ENCODE measurements around the gene VPS4A.

Gene VPS4A

GRCh38 chr16:69324585-69325253, 13.6 kb downstream of the VPS4A start:
- Histone ChIP-seq H3K27me3 (no peaks in the 10 kb centered on the region), H3K36me3 (peaks cover 93% of the 10 kb centered on the region), H3K9me3 (no peaks in the 10 kb centered on the region), H4K20me1 (peaks cover 100% of the 10 kb centered on the region), H3K4me2 (peak overlapping the region; percentile 81), H3K9ac (peak overlapping the region; percentile 27), H3K4me1 (peaks cover 98% of the 10 kb centered on the region), H3K4me3 (no peak overlapping the region), H3K27ac (peak overlapping the region; percentile 55; the same call in 1 of the 2 replicates)
- no peak for TF ChIP-seq Cebpa-rat (IDR thresholded peaks at IDR 0.05)

GRCh38 chr16:69325784-69326171, 14.6 kb downstream of the VPS4A start:
- TF ChIP-seq Cebpa-rat (IDR thresholded peaks at IDR 0.05): no peak
- Histone ChIP-seq H3K27ac (peak overlapping the region; percentile 22), H3K9me3 (no peaks in the 10 kb centered on the region), H3K4me3 (0 out of 2 replicates have a peak overlapping the region, but pooled peaks have one; percentile 83), H3K9ac (0 out of 2 replicates have a peak overlapping the region, but pooled peaks have one; percentile 82), H4K20me1 (peaks cover 94% of the 10 kb centered on the region), H3K4me2 (peak overlapping the region; percentile 96), H3K36me3 (peaks cover 83% of the 10 kb centered on the region), H3K4me1 (peaks cover 88% of the 10 kb centered on the region), H3K27me3 (no peaks in the 10 kb centered on the region)

- H3K9me3 ChIP-seq: no peaks in the 10 kb centered on the region
- peak overlapping the region; percentile 72 for H3K27ac ChIP-seq
- H3K36me3 ChIP-seq: peaks cover 77% of the 10 kb centered on the region
- H3K9ac ChIP-seq: peak overlapping the region; percentile 82; the same call in 1 of the 2 replicates
- H3K4me3 ChIP-seq: peak overlapping the region; percentile 83; the same call in 1 of the 2 replicates
- peak overlapping the region; percentile 96 for H3K4me2 ChIP-seq
- no peaks in the 10 kb centered on the region for H3K27me3 ChIP-seq
- no peak for TF ChIP-seq Cebpa-rat (IDR thresholded peaks at IDR 0.05)
- peaks cover 89% of the 10 kb centered on the region for H4K20me1 ChIP-seq
- H3K4me1 ChIP-seq: peaks cover 88% of the 10 kb centered on the region
Measured at GRCh38 chr16:69326172-69326873, 15.2 kb downstream of the VPS4A start.

- H3K36me3 ChIP-seq: peaks cover 76% of the 10 kb centered on the region
- no peaks in the 10 kb centered on the region for H3K9me3 ChIP-seq
- H3K27me3 ChIP-seq: no peaks in the 10 kb centered on the region
- peaks cover 75% of the 10 kb centered on the region for H4K20me1 ChIP-seq
- peak overlapping the region; percentile 96 for H3K4me2 ChIP-seq
- H3K4me1 ChIP-seq: peaks cover 78% of the 10 kb centered on the region
- peak overlapping the region; percentile 72 for H3K27ac ChIP-seq
- no peak for TF ChIP-seq Cebpa-rat (IDR thresholded peaks at IDR 0.05)
- peak overlapping the region; percentile 82 for H3K9ac ChIP-seq
- H3K4me3 ChIP-seq: peak overlapping the region; percentile 83
Measured at GRCh38 chr16:69327585-69328310, 16.6 kb downstream of the VPS4A start.

GRCh38 chr16:69328854-69329316, 17.7 kb downstream of the VPS4A start:
- no peaks in the 10 kb centered on the region for H3K9me3 ChIP-seq
- H3K36me3 ChIP-seq: peaks cover 76% of the 10 kb centered on the region
- peak overlapping the region; percentile 96 for H3K4me2 ChIP-seq
- peak overlapping the region; percentile 83 for H3K4me3 ChIP-seq
- peak overlapping the region; percentile 84 for H3K27ac ChIP-seq
- peaks cover 63% of the 10 kb centered on the region for H4K20me1 ChIP-seq
- peaks cover 71% of the 10 kb centered on the region for H3K4me1 ChIP-seq
- H3K27me3 ChIP-seq: no peaks in the 10 kb centered on the region
- peak overlapping the region; percentile 82 for H3K9ac ChIP-seq
- TF ChIP-seq Cebpa-rat (IDR thresholded peaks at IDR 0.05): no peak

- Histone ChIP-seq H3K4me3 (peak overlapping the region; percentile 83), H3K4me2 (peak overlapping the region; percentile 96), H3K9ac (peak overlapping the region; percentile 82), H4K20me1 (peaks cover 56% of the 10 kb centered on the region), H3K4me1 (peaks cover 68% of the 10 kb centered on the region), H3K9me3 (no peaks in the 10 kb centered on the region), H3K27ac (peak overlapping the region; percentile 84), H3K27me3 (no peaks in the 10 kb centered on the region), H3K36me3 (peaks cover 76% of the 10 kb centered on the region)
- TF ChIP-seq Cebpa-rat (IDR thresholded peaks at IDR 0.05): no peak
Measured at GRCh38 chr16:69329369-69330285, 18.5 kb downstream of the VPS4A start.

GRCh38 chr16:69330286-69331109, 19.3 kb downstream of the VPS4A start, which contains the start of gene PDF:
Gene PDF, minus strand, starts transcription at chr16:69330588. Its CDS starts 18 bp downstream, at chr16:69330570.
- Histone ChIP-seq H3K9me3 (no peaks in the 10 kb centered on the region), H3K27me3 (no peaks in the 10 kb centered on the region), H3K4me2 (peak within 1 kb of the TSS; percentile 96), H3K4me1 (peaks cover 60% of the 10 kb centered on the region), H4K20me1 (peaks cover 47% of the 10 kb centered on the region), H3K4me3 (peak within 1 kb of the TSS; percentile 83), H3K36me3 (peaks cover 76% of the 10 kb centered on the region), H3K27ac (peak within 1 kb of the TSS; percentile 84), H3K9ac (peak within 1 kb of the TSS; percentile 82)
- no peak for TF ChIP-seq Cebpa-rat (IDR thresholded peaks at IDR 0.05)

- no peaks in the 10 kb centered on the region for H3K9me3 ChIP-seq
- TF ChIP-seq Cebpa-rat (IDR thresholded peaks at IDR 0.05): no peak
- H3K4me2 ChIP-seq: no peak overlapping the region
- no peak overlapping the region for H3K27ac ChIP-seq
- H4K20me1 ChIP-seq: peaks cover 5% of the 10 kb centered on the region
- no peak overlapping the region for H3K9ac ChIP-seq
- H3K4me3 ChIP-seq: no peak overlapping the region
- H3K4me1 ChIP-seq: peaks cover 39% of the 10 kb centered on the region
- peaks cover 56% of the 10 kb centered on the region for H3K36me3 ChIP-seq
- H3K27me3 ChIP-seq: no peaks in the 10 kb centered on the region
Measured at GRCh38 chr16:69334696-69335095, 23.5 kb downstream of the VPS4A start.
